K562 (cell line): ENCODE data around the gene MAN1B1. TPM values are rescaled to one million over a fixed set of nuclear protein-coding genes. Genes with fewer than 3 reads are reported as not detected.

ENCODE experiments used
- ATAC-seq: fragments of 200-7000 bp; cut with Tn5 transposase; 3 replicates; pipeline ENCODE4 v1.9.1; 2020; ENCODE audit warnings: moderate library complexity
- BruUV-seq: library from RNA; stranded (reverse); fragments of 400-500 nt; replicated peaks from 2 replicates; lab custom pipeline; 2021; lab: Mats Ljungman, UMichigan
- CTCF ChIA-PET: fragments of 300-600 bp; formaldehyde crosslinking; extraction: SDS; loops from one replicate; lab custom pipeline; 2021; ENCODE audit warnings: low intra/inter-chr PET ratio; lab: Yijun Ruan, JAX
- POLR2A ChIA-PET: fragments of 300-600, 350-650 bp; sonication (Branson Sonifier 250); formaldehyde crosslinking; extraction: SDS; loops from one replicate; lab custom pipeline; 2021; ENCODE audit warnings: antibody characterized with exemption, inconsistent platforms; lab: Yijun Ruan, JAX
- DNase-seq, 4 experiments: peaks; one replicate each; pipeline versions ENCODE4 v3.0.0 to v3.0.0-alpha.2; 2011 to 2018; ENCODE audit warnings: low spot score in 3 of 4, mixed read lengths in 3 of 4; ENCODE audit errors: extremely low read depth in 1 of 4
- FAIRE-seq: peaks from 2 replicates; lab custom pipeline; 2011; peaks lifted over from hg19 to GRCh38; lab: Jason Lieb, UNC
- H2AFZ ChIP-seq: 2 replicates; pipeline ENCODE4 v1.6.0; 2011; ENCODE audit warnings: low read depth, low read length, control low read depth, inconsistent platforms
- H3K27ac ChIP-seq: fragments of 200-600 bp; 3 replicates; pipeline ENCODE4 v1.8.0; 2011; ENCODE audit warnings: low read depth, mild to moderate bottlenecking, control low read depth, inconsistent platforms, low read length, moderate library complexity, mixed read lengths; ENCODE audit errors: extremely low read depth
- H3K27me3 ChIP-seq, 2 experiments: fragments of 300-600 bp in 1 of 2; 2 replicates in 1 of 2; 3 replicates in 1 of 2; pipeline versions ENCODE4 v1.6.0 to v1.8.0; 2011; ENCODE audit warnings: inconsistent platforms in 2 of 2, low read length in 2 of 2, mild to moderate bottlenecking in 1 of 2, mixed read lengths in 1 of 2, moderate library complexity in 1 of 2; ENCODE audit not compliant: control insufficient read depth in 2 of 2, insufficient read depth in 2 of 2
- H3K36me3 ChIP-seq: fragments of 300-600 bp; 3 replicates; pipeline ENCODE4 v1.8.0; 2011; ENCODE audit warnings: mild to moderate bottlenecking, low read length, inconsistent platforms; ENCODE audit not compliant: control insufficient read depth, insufficient read depth
- H3K4me1 ChIP-seq, 2 experiments: fragments of 200-600 bp in 1 of 2; replicated peaks in 1 of 2; 2 replicates in 1 of 2; 3 replicates in 1 of 2; pipeline versions ENCODE4 v1.5.1 to v1.8.0; 2011; ENCODE audit warnings: inconsistent platforms in 2 of 2, low read length in 2 of 2, mild to moderate bottlenecking in 1 of 2, mixed read lengths in 1 of 2, moderate library complexity in 1 of 2; ENCODE audit not compliant: control insufficient read depth in 2 of 2, insufficient read depth in 2 of 2
- H3K4me2 ChIP-seq: 2 replicates; pipeline ENCODE4 v1.6.1; 2011; ENCODE audit warnings: low read length, control low read depth, inconsistent platforms, mixed read lengths; ENCODE audit not compliant: insufficient read depth
- H3K4me3 ChIP-seq: fragments of 200-600 bp; sonication (generic), shearing (Covaris generic); 2 replicates; pipeline ENCODE4 v1.5.1; 2016; ENCODE audit warnings: control low read depth, inconsistent platforms
- H3K79me2 ChIP-seq: fragments of 200-600 bp; 3 replicates; pipeline ENCODE4 v1.8.0; 2011; ENCODE audit warnings: low read length, inconsistent platforms; ENCODE audit not compliant: control insufficient read depth, insufficient read depth
- H3K9ac ChIP-seq, 2 experiments: 2 replicates each; pipeline versions ENCODE4 v1.6.0 to v1.6.1; 2011; ENCODE audit warnings: low read depth in 2 of 2, low read length in 2 of 2, control low read depth in 1 of 2, inconsistent platforms in 1 of 2, mild to moderate bottlenecking in 1 of 2, mixed read lengths in 1 of 2; ENCODE audit not compliant: insufficient read depth in 1 of 2
- H3K9me1 ChIP-seq: one replicate; pipeline ENCODE4 v1.6.0; 2011; ENCODE audit warnings: inconsistent platforms, mild to moderate bottlenecking, low read length, moderate library complexity; ENCODE audit not compliant: control insufficient read depth, insufficient read depth
- H3K9me3 ChIP-seq: replicated peaks from 2 replicates; pipeline ENCODE4 v1.5.1; 2011; ENCODE audit warnings: low read depth, low read length, inconsistent platforms; ENCODE audit not compliant: control insufficient read depth, insufficient read depth
- H4K20me1 ChIP-seq: replicated peaks from 2 replicates; pipeline ENCODE4 v1.6.1; 2011; ENCODE audit warnings: low read length, inconsistent platforms, mixed read lengths; ENCODE audit not compliant: control insufficient read depth, insufficient read depth
- CEBPB ChIP-seq: fragments of 450-650 bp; IDR thresholded peaks from 2 replicates; pipeline ENCODE4 v1.6.1; 2016; ENCODE audit warnings: missing genetic modification characterization, missing compliant biosample characterization
- DNMT1 ChIP-seq: fragments of 450-650 bp; IDR thresholded peaks from 2 replicates; pipeline ENCODE4 v1.6.1; 2016; ENCODE audit warnings: antibody characterized with exemption, mild to moderate bottlenecking
- HNRNPLL ChIP-seq: fragments of 200-400 bp; formaldehyde crosslinking; IDR thresholded peaks from 2 replicates; pipeline ENCODE4 v1.6.1; 2017; ENCODE audit warnings: low read length, low read depth, mild to moderate bottlenecking; ENCODE audit not compliant: poor library complexity, severe bottlenecking
- MTA1 ChIP-seq: fragments of 450-650 bp; IDR thresholded peaks from 2 replicates; pipeline ENCODE4 v1.6.1; 2017; ENCODE audit warnings: borderline replicate concordance
- NFIX ChIP-seq: fragments of 250-450 bp; sonication (Bioruptor Pico); IDR thresholded peaks from 2 replicates; pipeline ENCODE4 v1.4.0; 2020; ENCODE audit warnings: low read depth, mild to moderate bottlenecking, moderate library complexity
- NR2C2 ChIP-seq, 2 experiments: fragments of 200-800 bp in 1 of 2; sonication (Bioruptor generic) in 1 of 2; sonication (generic) in 1 of 2; formaldehyde crosslinking in 1 of 2; IDR thresholded peaks; 2 replicates each; pipeline versions ENCODE4 v1.6.1 to v1.8.0; 2016 to 2022; ENCODE audit warnings: mild to moderate bottlenecking in 1 of 2, missing compliant biosample characterization in 1 of 2, missing genetic modification characterization in 1 of 2, missing genetic modification reagents in 1 of 2
- WGBS: fragments of 100-300 bp; shearing (Covaris generic); methylation state at CpG from one replicate; pipeline ENCODE4 v1.1.6; 2016; ENCODE audit warnings: low coverage, mixed read lengths; ENCODE audit not compliant: insufficient coverage; ENCODE audit errors: missing lambda C conversion rate; 5-methylcytosine and 5-hydroxymethylcytosine counted together
- in situ Hi-C: fragments of 300-500 bp; cut with MboI; formaldehyde crosslinking; loops from 4 replicates; pipeline ENCODE4 v1.15.0; 2018; ENCODE audit warnings: inconsistent platforms, mixed read lengths
- intact Hi-C: fragments of 100-400 bp; cut with micrococcal nuclease; formaldehyde crosslinking; loops from 2 replicates; pipeline ENCODE4 v1.14.2; 2022
- polyA plus RNA-seq, 8 experiments: library from polyadenylated mRNA; depleted of rRNA in 4 of 8; stranded (reverse) in 5 of 8; unstranded in 3 of 8; fragments of >200 nt; fragmentation: Nextera tagmentation in 2 of 8; fragmentation: Illumina TruSeq in 1 of 8; extraction: Ambion mirVana in 2 of 8; extraction: Trizol in 1 of 8; gene quantifications; 2 replicates each; pipeline versions ENCODE4 v1.2.1 to v1.2.3, GENCODE V29; 2011 to 2014; ENCODE audit warnings: inconsistent platforms in 1 of 8, missing spikeins in 1 of 8
- total RNA-seq, 7 experiments: library from RNA; depleted of rRNA in 6 of 7; stranded (reverse); fragments of >200 nt in 6 of 7; fragmentation: Illumina TruSeq in 2 of 7; extraction: Trizol in 2 of 7; gene quantifications; 2 replicates each; pipeline versions ENCODE4 v1.2.1 to v1.2.3, GENCODE V29; 2011 to 2021; ENCODE audit warnings: low replicate concordance in 1 of 7

The MAN1B1 gene
- total and polyA plus RNA-seq, 9 of the 15 experiments (the other 6 are each of a cell fraction or from before 2014, with no cell fraction given), result 0.55 to 36.6 (median 27.3) TPM

DNA sequence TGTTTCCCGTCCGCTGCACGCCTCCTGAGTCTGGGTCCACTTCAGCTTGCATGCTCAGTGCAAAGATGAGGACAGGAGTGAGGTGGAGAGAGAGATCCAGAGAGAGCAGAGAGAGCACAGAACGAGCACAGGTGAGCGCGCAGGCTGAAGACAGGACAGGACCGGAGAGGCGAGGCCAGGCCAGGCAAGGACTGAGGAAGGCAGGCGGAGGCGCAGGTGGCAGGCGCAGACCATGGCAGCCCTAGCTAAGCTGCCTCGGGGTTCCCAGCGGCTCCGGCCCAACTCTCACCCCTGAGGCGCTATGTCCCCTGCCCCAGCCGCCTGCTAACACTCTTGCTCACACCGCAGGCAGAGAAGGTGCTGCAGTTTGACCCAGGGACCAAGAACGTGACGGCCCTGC is 61.9 kb downstream of the MAN1B1 start:
- peaks cover 8 to 52% of the 10 kb centered on the region in 2 experiments; a peak in 3 of 5 replicates for H3K4me1 ChIP-seq
- H2AFZ ChIP-seq, result no peak overlapping the region
- 85% methylated on average over 19 of the region's 19 CpGs for WGBS
- H3K4me3 ChIP-seq, result no peak overlapping the region
- POLR2A ChIA-PET, result interaction anchor here (0.6 to 3.4 kb wide), 3 partner anchors 10 to 28 kb away, joined by 4 to 22 read pairs (median 4); partner anchors contain the start of gene GRIN1
- peaks cover 0 to 3% of the 10 kb centered on the region in 2 experiments; a peak in 2 of 5 replicates for H3K27me3 ChIP-seq
- no peak for FAIRE-seq
- BruUV-seq, result no TSS peak
- in situ Hi-C loops (no loop called here), intact Hi-C loops (no loop called here)
- H3K9me3 ChIP-seq, result no peaks in the 10 kb centered on the region; the same call in 1 of the 2 replicates
- H3K79me2 ChIP-seq, result no peaks in the 10 kb centered on the region
- no peak for ATAC-seq
- CTCF ChIA-PET, result no interaction called here
- H3K9me1 ChIP-seq, result no peaks in the 10 kb centered on the region
- DNase-seq, result no peak
- TF ChIP-seq HNRNPLL (no peak), NFIX (CRISPR knock-in tag) (no peak), DNMT1 (no peak), NR2C2 (CRISPR knock-in tag; IDR thresholded peaks at IDR 0.05) (no peak), NR2C2 (tag; IDR thresholded peaks at IDR 0.05) (no peak)
- no peak overlapping the region for H3K4me2 ChIP-seq
- H4K20me1 ChIP-seq, result 0 out of 2 replicates have a peak, but pooled peaks cover under 1% of the 10 kb centered on the region
- peak overlapping the region in 1 of 2 experiments; percentile 92; a peak in 2 of 4 replicates for H3K9ac ChIP-seq
- no peaks in the 10 kb centered on the region for H3K36me3 ChIP-seq
- no peak overlapping the region for H3K27ac ChIP-seq

DNA sequence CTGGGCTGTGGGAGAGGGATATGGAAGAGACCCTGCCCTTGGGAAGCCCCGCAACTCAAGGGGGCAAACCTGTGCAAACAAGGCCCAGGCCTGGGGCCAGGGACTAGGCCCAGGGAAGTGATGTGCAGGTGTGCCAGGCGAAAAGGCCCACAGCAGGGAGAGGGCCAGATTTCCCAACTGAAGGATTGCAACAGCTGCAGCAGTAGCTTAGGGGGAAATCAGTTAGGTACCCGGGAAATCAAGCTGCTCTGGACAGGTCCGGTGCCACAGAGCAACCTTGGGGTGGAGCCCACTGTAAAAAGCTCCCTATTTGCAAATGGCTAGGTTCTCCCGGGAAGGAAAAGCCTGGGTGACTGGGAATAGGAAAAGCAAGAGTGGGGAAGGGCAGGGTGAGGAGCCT is 62.6 kb downstream of the MAN1B1 start:
- BruUV-seq, result no TSS peak
- in situ Hi-C loops, result no loop called here

More for the DNA sequence above, 62.6 kb downstream of the MAN1B1 start:
- peak overlapping the region; percentile 30 to 92; a peak in 3 of 4 replicates for H3K9ac ChIP-seq
- H3K9me3 ChIP-seq, result no peaks in the 10 kb centered on the region; the same call in 1 of the 2 replicates
- H2AFZ ChIP-seq, result 0 out of 2 replicates have a peak overlapping the region, but pooled peaks have one; percentile 77
- FAIRE-seq, result no peak
- no peak for DNase-seq
- POLR2A ChIA-PET, result interaction anchor here (1.2 to 3.4 kb wide), 5 partner anchors 8 to 92 kb away, joined by 3 to 22 read pairs (median 8); partner anchors contain the start of genes GRIN1 and TUBB4B
- intact Hi-C loops, result no loop called here
- H3K4me2 ChIP-seq, result peak overlapping the region; percentile 71
- H4K20me1 ChIP-seq, result no peaks in the 10 kb centered on the region
- CTCF ChIA-PET, result no interaction called here
- no peaks in the 10 kb centered on the region for H3K27me3 ChIP-seq
- peaks cover 8 to 52% of the 10 kb centered on the region in 2 experiments; a peak in 3 of 5 replicates for H3K4me1 ChIP-seq
- no peaks in the 10 kb centered on the region for H3K36me3 ChIP-seq
- no peak for ATAC-seq
- H3K4me3 ChIP-seq, result no peak overlapping the region
- WGBS, result 59% methylated on average over 5 of the region's 5 CpGs
- H3K27ac ChIP-seq, result 0 out of 3 replicates have a peak overlapping the region, but pooled peaks have one; percentile 54
- H3K79me2 ChIP-seq, result no peaks in the 10 kb centered on the region
- H3K9me1 ChIP-seq, result no peaks in the 10 kb centered on the region
- no peak for TF ChIP-seq MTA1
- TF ChIP-seq CEBPB (tag), result 0 out of 2 replicates have a peak, but pooled peaks have one; percentile 26
